Epidermal melanocyte (primary cell): ENCODE measurements around the gene BRD1.
"Not testable (repeated sequence)": the region's sequence is repeated elsewhere in the genome, so short reads cannot be mapped to it uniquely, and the experiment has no call there.

Experiments used
- DNase-seq: peaks from one replicate; pipeline ENCODE4 v3.0.0; 2011; ENCODE audit warnings: low spot score; ENCODE audit not compliant: insufficient read length

BRD1 gene

GRCh38 chr22:49853981-49854831 lies 26.5 kb upstream of the BRD1 start:
- no peak for DNase-seq

DNA sequence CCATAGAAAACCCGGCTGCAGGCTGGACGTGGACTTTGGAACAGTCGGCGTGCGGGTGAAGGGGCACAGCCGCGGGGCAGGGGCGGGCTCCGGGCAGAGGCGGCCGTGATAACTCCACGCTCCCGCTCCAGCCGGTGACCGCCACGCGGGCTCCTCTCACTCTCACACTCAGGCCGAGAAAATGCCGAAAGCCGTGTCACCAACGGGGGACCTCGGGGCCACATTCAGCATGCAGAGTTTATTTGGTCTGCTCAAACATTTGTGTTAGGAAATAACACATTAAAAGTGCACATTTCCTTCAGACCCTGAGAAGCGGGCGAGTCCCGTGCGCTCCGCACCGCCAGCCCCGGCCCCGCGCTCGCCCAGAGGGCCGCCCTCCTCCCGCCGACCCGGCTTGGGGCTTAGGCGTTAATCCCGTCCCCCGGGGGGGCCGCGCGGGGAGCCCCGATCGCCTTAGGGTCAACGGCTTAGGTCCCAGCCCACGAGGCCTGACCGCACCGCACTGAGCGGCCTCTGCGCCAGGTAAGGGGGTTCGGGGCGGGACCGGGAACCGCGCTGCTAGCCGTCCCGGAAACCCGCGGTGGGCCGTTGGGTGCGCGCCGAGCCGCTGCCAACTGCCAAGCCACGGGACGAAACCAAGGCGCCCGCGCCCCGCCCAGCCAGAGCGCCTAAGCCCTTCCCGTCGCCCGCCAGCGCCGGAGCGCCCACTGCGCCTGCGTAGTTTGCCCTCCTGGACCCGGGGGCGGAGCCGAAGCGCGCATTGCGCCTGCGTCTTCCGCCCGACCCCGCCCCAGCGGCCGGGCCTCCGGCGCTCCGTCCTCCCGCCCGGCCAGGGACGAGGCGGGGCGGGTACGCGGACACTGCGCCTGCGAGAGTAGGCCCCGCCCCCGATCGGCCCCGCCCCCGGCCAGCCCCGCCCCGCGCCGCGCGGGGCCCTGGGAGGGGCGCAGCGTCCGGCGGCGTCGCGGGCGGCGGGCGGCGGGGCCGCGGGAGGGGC lies 25.5 kb upstream of the BRD1 start, which contains the start of gene ZBED4:
ZBED4 (plus strand) TSS at position 947 of the 997 bp plus-strand sequence. CDS start 29,819 bp downstream, outside the sequence.
- peak; percentile 98 for DNase-seq

DNA sequence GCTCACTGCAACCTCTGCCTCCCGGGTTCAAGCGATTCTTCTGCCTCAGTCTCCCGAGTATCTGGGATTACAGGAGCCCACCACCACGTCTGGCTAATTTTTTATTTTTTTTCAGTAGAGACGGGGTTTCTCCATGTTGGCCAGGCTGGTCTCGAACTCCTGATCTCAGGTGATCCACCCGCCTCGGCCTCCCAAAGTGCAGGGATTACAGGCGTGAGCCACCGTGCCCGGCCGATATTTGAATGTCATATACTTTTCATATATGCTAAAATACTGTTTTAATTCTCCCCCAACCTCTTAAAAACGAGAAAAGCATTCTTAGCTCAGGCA lies 24.9 kb upstream of the BRD1 start:
- not testable (repeated sequence) for DNase-seq

DNA sequence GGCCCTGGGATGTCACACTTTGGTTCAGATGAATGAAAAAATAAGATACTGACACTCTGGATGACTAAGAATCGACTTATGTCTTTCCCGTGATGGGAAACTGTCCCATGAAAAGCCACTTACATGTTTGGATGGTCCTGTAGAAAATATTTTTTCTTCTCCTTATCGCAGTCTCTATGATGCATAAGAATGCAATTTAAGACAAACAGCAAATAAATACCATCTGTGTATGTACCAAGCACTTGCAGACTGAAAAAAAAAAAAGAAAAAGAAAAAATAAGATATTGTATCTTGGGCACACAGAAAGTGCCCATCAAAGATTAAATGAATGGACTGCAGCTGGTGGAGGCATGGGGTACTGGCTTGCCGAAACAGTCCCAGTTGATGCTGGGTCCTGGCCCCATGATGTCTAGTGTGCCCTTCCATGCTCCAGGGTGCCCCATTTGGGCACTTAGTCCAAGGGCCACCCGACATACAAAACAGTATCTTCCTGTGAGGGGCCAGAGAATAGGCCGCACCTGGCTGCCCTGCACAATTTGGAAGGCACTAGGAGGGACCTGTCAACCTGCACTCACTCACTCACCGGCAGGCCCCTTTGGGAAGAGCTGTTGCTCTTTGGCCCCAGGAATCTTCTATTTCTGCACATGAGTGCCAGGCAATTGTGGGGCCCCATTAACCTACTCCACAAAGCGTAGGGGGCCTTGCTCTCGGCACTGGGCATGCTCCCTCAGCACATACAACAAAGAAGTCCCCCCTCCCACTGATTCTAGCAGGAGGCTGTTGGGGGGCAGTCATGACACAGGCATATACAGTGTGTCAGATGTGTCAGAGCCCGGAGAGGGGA lies 23.5 kb upstream of the BRD1 start:
- DNase-seq = no peak

GRCh38 chr22:49850021-49850911 lies 22.6 kb upstream of the BRD1 start:
- no peak for DNase-seq

DNA sequence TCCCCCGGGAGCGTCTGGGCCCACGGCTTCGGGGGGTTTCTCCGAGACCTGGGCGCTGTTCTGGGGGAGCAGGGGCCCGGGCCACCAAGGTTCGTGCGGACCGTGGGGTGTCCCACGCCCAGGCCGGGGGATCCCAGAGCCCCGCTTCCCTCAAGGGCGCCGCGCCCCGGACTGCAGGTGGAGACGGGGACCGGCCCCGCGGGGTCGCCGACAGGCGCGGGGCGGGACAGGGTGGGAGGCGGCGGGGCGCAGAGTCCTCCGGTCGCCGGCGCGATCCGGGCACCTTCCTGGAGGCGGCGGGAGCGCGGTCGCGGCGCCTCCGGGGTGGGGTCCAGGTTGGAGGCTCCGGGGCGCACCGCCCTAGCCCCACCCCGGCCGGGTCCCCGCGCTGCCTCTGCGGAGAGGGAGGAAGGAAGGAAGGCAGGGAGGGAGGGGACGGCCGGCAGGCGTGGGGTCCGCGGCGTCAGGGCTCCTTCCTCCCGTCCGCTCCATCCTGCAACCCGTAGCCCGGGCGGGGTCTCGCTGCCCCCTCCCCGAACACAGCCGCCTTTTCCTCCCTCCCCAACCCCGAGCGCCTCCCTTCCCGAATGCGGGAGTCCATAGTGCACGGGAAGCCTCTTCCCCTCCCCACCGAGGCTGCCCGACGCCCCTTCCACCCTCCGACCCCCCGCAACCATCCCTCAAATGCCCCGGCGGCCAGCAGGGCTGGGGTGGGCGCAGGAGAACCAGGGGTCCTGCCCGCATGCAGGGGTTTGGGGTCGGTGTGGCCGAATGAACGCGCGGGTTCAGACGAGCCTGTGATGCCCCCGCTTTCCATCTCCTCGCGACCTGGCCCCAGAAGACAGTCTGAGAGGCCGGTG lies 21.7 kb upstream of the BRD1 start:
- DNase-seq = no peak

DNA sequence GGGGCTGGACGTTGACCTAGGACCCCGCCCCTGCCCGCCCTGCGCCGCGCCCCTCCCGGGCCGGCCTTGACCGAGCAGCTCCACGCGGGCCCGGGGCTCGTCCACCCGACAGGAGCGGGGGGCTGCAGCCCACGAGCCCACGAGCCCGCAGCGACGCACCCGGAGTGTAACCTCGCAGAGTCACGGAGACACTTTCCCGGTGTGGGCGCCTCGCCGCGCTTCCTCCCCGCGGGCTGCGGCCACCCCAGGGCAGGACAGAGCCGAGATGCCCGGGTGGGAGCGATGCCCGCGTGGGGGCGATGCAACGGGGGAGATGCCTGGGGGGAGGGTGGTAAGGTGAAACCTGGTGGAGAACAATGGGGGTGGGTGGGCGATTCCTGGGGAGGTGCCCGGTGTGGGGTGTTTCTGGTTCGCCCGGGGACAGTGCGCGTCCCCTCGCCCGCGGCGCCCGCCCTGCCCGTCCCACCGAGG lies 21.1 kb upstream of the BRD1 start:
- DNase-seq = no peak

DNA sequence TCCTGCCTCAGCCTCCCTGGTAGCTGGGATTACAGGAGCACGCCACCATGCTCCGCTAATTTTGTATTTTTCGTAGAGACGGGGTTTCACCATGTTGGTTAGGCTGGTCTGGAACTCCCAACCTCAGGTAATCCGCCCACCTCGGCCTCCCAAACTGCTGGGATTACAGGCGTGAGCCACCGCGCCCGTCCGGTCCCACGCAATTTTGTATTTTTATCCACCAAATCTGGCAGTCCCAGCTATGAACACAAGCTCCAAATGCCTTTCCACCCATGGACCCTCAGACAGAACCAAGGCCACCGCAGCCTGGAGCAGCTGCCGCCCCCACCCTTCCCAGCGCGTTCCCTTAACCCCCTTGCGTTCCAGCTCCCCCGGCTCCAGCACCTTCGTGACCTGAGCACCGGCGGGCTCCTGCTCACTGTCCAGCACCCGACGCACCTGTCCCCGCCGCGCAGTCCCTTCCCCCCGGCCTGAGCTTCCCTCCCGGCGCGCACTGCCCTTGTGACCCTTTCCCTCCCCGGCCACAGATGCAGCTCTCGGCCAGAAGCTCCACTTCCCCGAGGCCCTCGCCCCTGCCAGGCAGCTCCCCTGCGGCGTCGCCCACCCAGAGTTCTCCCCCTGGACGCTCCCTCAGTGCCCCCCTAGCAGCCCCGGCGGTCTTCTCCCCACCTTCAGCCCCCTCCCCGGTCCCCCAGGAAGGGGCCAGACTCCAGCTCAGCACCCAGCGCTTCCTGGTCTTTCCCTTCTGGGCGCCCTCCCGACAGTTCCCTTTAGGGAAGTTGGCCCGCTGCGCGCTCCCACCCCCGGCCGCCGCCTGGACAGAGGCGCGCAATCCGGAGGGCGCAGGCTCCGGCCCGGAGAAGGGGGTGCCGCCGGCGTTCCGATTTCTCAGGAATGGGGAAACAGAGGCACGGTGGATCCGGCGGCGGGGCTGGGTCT lies 20.3 kb upstream of the BRD1 start:
- DNase-seq = no peak

DNA sequence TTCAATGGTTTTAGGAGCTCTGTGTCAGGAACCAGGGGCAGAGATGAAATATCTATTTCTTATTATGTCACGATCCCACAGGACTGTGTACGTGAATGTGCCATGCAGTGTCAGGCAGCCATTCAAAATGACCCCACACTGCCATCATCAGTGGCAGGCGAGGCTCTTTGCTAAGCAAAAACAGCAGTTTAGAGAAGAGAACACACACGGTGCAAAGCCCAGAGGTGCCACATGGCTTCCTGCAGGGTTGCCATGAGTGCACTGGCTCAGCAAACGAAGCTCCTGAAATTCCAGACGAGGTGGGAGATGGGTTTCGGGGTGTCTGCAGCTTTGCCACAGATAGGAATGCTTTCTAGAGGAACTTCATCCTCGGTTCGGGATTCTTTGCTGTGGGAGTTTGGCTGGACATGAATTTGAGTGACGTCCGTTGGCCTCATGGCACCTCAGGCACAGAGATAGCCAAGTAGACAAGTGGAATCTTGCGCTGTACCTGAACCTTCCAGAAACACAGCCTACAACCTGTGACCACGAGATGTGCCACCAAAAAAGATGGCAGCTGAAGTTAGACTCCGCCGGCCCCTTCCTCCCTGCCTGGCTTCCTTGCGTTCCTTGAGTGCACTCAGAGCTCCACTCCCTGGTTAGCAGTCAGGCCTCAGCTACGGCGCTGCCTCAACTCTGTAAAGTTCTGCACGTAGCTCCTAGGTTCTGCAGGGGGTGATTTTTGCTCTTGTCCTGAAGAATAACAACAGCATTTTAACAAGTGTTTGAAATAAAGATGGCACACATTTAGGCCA lies 18.2 kb upstream of the BRD1 start:
- no peak for DNase-seq

- no peak for DNase-seq
Observed at GRCh38 chr22:49845241-49845640, 17.6 kb upstream of the BRD1 start.

- no peak for DNase-seq
Observed at GRCh38 chr22:49838771-49839717, 11.4 kb upstream of the BRD1 start.

DNA sequence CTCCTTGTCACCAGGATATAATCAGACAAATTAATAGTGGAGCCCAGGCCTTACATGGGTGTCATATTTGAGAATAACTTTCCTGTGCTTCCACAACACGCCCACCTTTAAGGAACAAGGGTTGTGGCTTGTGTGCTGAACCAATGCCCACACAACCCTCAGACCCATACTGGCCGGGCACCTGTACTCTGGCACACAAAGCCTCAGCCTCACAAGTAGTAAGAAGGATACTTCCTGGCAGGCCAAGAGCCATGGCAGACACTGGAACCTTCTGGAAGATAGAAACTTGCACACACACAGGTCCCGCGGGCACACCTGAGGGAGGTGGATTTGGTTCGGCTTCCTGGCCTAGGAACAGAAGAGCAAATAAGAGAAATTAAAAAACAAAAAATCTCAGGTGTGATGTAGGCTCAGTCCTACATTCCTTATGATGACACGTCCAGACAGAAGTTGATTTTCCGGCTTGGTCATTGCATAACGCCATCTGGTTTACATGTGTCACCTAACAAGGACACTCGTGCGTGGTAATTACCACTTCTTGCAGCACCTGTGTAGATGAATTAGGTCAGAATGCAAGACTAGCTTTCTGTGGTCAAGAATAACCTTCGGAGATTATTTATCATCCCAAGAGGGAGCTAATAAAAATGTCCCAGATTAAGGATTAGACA lies 5.8 kb upstream of the BRD1 start:
- no peak for DNase-seq

DNA sequence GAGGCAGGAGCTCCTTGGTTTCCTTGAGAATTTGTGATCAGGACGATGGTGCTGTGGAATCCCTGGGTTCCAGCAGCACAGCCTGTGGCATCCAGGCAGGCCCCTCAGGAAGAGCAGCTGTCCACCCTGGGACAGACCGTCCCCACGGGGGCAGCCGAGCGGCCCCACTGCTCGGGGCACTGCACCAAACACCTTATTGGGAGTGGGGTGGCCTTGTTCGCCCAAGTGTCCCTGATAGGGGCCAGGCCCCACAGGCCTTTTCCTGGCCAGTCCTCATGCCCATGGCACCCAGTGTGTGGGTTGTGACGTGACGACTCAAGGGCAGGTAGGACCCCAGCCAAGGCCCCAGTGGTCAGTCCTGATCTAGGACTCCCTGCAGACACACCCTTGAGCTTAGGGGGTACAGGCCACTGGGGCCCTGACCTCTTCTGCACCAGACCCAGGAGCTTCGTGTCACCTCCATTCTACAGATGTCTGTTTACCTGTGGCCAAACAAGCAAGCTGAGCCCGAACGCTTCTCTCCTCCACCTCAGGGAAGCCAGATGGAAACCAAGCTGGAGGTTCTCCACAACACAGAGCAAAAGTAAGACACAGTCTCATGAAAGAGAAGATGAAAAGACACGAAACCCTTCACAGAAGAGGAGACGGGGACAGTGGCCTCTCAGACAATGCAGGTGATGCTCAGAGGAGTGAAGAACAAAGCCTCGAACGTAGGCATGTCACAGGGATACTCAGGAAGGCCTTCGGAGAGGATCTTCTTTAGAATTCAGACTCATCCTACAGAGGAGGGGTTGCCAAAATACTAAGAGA lies 1.6 kb upstream of the BRD1 start:
- no peak for DNase-seq

- no peak for DNase-seq
Observed at GRCh38 chr22:49828599-49828965, 909 bp upstream of the BRD1 start.
